ENCODE measurements around the gene ABL1.

ABL1 gene

DNA sequence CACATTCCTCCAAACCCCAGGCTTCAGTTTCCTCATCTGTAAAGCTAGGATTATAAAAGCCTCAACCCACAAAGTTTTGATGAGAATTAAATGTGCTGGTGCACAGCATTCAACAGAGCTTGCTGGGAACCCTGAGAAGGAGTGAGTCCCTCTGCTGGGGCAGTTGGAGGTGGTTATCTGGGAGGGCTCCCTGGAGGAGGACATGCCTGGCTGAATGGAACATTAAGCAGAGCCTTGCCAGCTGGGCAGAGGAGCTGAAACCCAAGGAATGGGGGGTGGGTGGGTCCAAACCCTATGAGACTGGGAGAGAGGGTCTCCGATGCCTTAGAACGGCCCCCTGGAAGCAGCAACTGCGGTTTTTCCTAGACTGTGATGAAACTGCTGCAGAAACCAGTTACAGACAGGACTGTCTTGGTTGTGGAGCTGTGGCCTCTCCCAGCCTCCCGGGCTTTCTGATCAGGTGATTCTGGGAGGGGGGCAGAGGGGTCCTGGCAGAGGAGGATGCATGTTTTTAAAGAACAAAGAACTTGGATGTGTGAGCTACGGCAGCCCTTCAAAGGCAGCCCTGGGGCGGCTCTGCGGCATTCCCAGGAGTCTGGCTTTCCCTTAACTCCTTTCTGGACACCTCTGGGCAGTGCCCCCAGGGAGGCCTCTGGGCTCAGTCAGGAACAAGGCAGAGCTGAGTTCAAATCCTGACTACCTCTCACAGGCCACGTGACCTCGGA lies 83.2 kb downstream of the ABL1 start:
- no peak for DNase-seq (ENCODE audit: low read depth in 2 of 2)

DNA sequence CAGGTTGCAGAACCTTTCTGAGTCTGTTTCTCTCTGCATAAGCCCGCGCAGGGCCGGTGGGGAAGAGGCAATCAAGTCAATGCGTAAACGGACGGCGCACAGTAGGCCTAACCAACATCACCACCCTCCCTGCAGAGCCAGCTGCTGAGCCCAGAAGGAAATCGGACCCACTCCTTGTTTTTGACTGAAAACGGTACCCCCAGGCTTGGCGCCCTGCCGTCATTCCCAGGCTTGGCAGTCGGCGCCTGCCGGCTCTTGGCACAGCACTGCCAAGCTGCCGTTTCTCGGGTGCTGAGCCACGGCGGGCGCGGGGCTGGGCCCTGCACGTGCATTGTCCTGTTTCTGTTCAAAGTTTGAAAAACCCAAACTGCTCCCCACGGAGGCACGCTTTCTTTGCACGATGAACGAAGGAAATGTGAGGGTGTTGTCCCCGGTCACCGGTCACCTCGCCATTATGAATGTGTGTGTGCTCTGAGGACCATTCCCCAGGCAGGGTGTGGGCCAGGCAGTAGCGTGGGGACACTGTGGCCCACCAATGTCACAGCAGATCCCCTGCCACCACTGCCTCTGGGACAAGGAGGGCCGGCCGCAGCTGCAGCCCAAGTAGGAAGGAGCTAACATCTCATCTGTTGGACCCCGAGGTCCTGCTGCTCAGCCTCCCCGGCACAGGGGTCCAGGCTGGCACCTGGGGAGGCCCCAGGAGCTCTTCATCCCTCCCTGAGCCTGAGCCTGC lies 83.9 kb downstream of the ABL1 start:
- no peak for DNase-seq (ENCODE audit: low read depth in 2 of 2)

DNA sequence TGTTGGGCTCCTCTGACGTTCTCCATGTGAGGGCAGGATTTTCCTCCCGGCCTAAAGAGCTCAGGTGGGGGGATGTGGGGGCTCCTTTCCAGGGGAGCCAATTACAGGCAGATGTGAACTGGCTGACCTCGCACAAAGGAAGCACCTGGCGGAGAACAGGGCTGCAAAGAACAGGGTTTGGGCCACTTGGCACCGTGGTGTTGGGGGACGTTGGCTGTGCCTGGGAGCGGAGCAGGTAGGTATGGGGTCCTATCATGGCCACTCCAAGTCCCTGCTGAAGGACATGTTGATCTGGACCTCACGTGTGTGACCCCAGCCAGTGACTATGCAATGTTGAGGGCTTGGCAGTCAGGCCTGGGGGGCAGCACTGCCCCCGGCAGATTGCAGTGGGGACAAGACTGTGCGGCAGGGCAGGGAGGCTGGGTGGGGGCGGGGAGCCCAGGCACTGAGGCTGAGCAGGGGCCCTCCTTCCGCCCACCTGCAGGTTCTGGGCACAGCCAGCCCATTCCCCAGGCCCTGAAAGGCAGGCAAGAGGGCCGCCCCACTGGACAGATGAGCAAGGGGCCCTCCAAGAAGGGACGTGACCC lies 84.6 kb downstream of the ABL1 start:
- no peak for DNase-seq (ENCODE audit: low read depth in 2 of 2)

DNA sequence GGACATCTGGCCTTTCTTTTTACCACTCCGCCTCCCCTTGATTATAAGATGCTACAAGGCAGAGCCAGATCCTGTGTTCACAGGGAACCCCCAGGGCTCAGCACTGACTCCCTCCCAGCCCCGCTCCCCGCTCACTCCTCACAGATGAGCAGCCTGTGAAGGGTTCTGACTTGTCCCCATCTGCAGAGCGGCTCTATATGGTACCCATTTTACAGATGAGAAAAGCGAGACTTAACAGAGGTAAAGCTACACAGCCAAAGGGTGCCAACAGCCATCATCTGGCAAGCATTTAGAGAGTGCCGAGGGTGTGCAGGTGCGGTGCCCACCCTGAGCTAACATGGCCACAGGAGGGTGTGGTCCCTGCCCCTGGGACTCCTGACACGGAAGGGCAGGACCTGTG lies 85.2 kb downstream of the ABL1 start:
- no peak for DNase-seq (ENCODE audit: low read depth in 2 of 2)

DNA sequence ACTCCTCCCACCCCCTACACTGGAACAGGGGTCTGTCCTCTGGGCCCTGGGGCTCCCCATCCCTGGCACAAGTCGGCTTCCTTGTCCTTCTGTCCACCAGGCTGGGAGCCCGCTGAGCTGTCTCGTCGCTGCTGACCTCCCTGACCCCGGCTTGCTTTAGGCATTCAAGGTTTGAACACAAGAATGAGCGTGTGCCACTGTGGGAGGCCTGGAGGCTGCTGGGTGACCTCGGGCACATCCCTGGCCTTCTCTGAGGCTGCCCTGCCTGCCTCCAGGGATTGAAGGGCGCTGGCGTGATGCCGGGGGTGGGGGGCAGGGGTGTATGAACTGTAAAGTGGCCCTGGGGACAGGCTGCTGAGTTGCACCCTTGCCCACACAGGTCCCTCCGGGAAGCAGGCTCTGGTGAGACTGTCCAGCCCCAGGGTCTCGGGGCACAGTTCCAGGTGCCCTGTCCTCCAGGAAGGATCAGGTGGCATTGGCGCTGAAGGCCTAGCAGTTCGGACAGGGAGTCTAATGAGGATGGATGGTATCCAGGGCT lies 85.8 kb downstream of the ABL1 start:
- DNase-seq (ENCODE audit: low read depth in 2 of 2): no peak

DNA sequence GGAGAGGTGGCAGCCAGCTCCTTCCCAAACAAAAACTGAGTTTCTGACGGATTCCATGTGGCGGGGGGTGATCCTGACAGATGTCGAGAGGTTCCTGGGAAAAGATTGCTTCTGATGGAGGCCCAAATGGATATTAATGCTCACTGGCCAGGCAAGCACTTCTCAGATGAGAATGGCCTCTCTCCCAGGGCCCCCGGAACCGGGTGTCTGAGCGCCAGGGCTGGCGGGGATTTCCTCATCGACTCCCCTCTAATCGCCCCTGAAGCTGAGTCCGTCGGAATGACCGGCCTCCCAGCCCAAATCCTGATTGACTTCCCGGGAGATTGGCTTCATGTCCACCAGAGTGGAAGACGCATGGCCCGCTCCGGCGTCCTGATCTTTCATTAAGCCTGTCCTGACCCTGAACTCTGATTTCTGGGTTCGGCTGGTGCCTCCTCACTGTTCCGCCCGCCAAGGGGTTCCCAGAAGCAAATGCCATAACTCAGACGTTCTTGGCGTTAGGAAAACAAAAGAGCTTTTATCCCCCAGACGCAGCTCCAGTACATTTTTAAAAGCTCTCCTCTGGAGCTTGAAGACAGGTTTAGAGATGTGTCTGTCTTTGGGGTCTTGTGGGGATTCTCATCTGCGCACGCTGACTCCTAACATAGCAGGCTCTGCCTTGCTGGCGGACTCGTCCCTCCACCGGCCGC lies 86.4 kb downstream of the ABL1 start:
- no peak for DNase-seq (ENCODE audit: low read depth in 2 of 2)

DNA sequence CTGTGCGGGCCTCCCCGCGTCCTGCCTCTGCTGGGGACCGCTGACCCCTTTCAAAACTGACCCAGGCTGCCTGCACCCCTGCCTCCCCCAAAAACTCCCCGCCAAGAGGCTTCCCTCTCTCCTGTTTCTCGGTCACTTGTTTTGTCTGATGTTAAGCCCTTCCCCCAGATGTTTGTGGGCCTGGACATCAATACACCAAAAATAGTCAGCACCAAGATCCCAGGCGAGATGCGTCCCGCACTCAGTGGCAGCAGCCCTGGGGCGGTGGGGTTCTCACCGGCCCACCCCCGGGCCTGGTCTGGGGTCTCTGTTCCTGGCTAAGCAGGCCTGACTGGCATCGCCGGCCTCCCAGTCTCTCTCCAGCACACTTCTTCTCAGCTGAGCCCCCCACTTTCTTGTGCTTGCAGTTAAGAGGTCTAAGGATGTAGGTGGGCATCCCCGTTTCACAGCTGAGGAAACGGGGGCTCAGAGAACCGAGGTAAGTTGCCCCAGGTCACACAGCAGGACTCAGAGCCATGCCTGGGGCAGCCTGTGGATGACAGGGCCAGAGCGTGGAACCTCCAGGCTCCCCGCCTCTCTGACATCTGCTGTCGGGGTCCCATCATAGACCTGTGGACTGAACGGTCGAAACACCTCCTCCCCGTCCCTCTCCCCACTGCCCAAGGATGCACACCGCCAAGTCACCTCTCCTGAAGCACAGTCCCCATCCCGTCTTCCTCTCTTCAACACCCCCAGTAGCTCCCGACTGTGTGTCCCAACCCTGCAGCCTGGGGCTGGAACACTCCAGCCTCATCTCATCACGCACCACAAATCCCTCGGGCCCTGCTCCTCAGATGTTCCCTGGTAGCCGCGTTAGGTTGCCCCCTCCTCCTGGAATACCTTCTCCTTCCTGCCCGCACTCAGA lies 87.2 kb downstream of the ABL1 start:
- no peak for DNase-seq (ENCODE audit: low read depth in 2 of 2)

DNA sequence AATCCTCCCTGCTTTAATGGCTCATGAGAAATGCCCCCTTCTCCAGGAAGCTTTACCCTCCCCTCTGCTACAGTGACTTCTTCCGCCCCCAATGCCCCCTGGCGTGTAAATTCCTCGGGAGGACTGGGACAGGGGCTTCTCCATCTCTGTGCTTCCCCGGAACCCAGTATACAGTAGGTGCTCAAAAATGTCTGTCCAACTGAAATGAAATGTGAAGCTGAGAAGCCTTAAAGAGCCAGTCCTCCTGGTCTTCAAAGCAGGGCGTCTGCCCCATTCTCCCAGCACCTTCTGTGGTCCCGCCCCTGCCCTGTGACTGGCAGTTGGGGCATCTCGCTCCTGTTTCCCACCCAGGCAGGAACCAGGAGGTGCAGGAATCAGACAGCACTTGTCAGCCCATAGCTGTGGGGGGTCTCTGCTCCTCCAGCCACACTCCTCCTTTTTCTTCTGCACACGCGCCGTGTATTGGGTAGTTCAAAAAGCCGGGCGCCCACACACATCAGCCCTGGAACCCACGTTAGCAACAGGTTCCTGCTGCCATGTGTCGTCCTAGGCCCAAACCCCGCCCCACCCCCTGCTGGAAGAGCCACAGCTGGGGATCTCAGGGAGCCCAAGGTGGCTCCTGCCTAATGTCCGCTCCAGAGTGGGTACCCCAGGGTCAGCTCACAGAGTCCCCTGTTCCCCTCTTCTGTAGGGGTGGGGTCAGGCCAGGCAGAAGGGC lies 88.0 kb downstream of the ABL1 start:
- DNase-seq (ENCODE audit: low read depth in 2 of 2): no peak

DNA sequence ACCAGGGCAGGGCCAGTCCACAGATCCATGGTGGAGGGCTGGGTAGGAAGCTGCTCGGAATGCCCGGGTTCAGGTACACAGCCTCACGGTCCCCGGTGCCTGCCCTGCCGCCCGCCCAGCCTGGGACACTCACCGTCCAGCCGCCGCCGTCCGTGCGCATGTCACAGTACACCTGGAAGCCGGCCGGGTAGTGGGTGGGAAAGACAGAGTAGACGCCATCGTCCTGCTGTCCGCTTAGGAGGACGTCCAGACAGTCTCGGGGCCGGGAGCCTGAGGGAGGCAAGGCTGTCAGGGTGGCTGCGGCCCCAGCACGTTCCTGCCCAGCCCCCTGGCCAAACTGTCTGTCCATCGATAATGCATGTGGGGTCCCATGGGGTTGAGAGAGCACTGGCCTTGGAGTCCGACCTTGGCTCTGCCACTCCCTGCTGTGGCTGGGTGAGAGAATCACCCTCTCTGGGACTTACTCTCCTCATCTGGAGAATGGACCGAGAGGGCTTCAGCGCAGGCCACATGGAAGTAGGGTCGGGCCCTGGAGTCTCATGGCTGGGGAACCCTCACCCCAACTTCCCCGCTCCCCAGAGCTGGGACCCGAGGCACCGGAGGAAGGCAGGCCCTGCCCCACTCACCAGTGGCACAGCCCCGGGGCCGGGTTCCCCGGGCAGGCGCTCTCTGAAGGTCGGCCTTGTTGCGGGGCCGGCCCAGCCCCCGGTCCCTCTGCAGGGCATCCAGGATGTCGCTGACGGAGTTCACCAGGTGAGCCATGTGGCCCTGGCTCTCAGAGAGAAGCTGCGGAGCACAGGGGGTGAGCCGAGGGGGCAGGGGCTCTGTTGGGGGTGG lies 88.8 kb downstream of the ABL1 start:
- no peak for DNase-seq (ENCODE audit: low read depth in 2 of 2)

DNA sequence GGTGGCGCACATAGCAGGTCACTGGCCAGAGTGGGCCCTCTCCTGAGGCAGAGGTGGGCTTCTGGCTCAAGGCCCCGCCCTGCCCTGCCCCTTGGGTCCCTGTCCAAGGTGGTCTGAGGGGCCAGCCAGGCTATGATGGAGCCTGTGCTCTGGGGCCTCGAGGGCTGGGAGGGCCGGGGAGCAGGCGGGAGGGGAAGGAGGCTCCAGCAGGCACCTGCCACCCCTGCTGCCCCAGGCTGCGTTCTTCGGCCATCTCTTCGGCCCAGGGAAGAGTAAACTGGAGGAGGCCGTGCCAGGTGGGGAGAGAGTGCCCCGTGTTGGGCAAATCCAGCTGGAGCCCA lies 89.4 kb downstream of the ABL1 start:
- DNase-seq (ENCODE audit: low read depth in 2 of 2): no peak

DNA sequence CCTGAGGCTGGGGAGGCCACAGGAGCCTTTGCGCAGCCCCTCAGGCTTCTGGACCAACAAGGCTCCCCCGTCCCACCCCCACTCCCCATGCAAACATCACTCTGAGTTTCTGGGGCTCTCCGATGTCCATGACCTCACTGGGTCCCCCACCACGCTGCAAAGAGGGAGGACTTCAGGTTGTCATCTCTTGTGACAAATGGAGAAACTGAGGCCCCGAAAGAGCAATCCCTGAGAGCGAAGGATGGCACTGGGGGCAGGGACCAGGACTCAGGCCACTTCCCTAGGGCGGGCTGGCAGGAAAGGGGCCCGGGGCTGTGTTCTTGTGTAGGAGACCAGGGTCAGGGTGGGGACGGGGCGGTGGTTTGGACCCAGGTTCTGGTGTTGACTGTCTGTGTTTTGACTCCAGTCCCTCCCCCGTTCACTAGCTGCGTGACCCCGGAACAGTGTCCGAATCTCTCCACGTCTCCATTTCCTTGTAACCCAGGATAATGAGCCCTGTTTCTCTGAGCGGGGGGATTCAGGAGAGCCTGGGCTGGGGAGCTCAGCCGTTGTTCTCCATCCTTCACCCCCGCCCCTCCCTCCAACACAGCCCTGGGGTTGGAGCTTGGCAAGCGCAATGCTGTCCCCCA lies 90.1 kb downstream of the ABL1 start:
- DNase-seq (ENCODE audit: low read depth in 2 of 2): no peak

DNA sequence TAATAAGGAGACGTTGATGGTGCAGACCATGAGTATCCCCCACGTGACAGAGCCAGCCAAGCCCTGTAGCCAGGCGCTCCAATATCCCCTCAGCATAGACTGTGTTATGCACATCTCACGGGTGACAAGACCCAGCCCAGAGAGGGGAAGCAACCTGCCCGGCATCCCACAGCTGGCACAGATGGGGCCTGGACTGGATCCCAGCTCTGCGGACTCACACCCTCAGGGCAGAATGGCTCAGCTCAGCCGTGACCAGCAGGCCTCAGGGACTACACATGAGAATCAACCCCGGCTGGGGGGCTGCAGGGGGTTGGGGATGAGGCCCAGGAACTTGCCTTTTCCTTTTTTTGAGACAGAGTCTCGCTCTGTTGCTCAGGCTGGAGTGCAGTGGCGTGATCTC lies 92.3 kb downstream of the ABL1 start:
- DNase-seq (ENCODE audit: low read depth in 2 of 2): no peak

DNA sequence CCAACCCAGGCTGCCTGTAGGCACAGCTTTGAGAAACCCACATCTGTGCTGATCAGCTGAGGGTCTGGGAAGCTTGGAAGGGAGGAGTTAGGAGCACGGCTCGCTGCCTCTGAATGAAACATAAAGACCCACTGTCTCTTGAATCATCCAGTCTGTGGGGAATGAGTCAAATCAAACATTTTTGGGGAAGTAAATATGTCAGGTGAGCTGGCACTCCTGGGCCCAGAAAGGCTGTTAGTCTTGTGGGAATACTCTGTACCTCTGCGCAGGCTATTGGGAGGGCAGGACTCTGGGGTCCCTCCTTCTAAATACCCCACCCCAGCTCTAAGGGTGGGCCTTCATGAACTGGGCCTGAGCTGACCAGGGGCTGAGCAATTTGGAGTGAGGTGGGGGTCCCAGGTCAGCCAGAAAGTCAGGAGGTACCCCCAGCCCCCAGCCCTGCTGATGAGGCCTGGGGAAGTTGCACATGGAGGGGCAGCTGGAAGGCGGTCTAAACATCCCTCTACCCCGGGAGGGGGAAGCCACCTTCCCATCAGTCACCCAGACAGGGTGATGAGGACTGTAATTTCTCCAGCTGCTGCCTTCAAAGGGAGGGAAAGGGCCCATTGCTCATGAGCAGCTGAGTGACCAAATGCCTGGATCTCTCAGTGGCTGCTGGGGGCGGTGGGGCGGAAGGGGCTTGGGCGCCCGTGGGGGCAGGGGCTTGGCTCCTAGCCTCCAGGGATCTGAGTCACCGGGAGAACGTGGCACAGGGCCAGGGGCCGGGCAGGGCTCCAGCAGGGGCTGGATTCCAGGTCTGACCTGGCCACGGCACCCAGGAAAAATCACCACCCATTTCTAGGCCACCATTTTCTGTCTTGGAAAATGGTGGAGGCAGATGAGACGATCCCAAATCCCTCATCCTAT lies 93.2 kb downstream of the ABL1 start:
- DNase-seq (ENCODE audit: low read depth in 2 of 2): no peak

DNA sequence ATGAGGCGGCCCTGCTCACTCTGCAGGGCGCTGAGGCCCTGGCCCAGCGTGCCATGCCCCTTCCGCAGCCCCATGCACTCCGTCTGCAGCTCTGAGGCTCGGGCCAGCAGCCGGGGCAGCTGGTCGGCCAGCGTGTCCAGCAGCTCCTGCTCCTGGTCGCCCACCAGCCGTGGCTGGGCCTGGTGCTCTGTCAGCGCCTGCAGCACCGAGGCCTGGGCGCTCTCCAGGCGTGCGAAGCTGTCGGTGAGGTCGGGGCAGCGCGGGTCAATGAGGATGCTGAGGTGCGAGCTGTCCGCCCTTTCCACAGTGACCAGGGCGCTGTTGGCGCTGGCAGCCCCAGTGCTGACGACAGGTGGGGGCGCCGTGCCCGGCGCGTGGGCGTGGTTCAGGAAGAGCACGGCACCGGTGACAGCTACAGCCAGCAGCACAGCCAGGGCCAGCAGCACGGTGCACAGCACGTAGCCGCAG lies 94.6 kb downstream of the ABL1 start:
- DNase-seq (ENCODE audit: low read depth in 2 of 2): no peak

DNA sequence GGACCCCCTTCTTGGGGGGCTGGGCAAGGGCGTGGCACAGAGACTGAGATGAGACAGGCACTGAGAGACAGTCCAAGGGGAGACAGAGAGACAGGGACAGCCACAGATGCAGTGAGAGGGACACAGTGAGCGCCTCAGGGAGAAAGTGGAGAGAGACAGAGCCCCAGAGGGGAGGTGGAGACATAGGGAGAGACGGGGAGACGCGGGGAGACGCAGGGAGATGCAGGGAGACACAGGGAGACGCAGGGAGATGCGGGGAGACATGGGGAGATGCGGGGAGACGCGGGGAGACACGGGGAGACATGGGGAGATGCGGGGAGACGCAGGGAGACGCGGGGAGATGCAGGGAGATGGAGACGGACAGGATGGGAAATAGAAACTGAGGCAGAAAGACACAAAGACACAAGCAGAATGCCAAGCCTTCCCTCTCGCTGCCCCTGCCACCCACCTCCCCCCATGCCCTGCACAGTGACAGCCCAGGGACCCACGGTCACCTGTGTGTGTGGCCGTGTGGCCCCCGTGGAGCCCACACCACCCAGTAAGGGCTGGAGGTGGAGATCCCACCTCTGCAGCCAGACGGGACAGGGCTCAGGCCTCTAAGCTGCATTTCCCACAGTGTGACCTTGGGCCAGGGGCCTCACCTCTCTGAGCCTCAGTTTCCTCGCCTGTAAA lies 95.2 kb downstream of the ABL1 start:
- DNase-seq (ENCODE audit: low read depth in 2 of 2): no peak

DNA sequence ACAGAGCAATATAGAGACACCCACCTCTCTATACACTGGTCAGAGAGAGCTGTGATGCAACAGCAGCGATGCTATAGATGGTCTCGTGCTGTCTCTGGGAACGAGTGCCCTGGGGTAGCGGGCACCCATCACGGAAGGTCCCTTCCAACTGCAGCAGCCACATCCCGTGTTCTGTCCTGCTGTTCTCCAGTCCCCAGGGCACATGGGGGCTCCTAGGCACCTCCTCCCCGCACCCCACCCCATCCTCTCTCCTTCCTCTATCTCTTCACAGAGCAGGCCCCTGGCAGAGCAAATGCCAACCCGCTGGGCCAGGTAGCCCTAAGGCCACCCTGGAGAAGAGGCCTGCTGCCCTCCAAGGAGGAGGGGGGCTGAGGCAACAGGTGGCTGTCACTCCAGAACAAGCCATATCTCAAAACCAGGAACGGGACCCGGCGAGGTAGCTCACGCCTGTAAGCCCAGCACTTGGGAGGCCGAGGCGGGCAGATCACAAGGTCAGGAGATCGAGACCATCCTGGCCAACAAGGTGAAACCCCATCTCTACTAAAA lies 95.8 kb downstream of the ABL1 start:
- no peak for DNase-seq (ENCODE audit: low read depth in 2 of 2)

DNA sequence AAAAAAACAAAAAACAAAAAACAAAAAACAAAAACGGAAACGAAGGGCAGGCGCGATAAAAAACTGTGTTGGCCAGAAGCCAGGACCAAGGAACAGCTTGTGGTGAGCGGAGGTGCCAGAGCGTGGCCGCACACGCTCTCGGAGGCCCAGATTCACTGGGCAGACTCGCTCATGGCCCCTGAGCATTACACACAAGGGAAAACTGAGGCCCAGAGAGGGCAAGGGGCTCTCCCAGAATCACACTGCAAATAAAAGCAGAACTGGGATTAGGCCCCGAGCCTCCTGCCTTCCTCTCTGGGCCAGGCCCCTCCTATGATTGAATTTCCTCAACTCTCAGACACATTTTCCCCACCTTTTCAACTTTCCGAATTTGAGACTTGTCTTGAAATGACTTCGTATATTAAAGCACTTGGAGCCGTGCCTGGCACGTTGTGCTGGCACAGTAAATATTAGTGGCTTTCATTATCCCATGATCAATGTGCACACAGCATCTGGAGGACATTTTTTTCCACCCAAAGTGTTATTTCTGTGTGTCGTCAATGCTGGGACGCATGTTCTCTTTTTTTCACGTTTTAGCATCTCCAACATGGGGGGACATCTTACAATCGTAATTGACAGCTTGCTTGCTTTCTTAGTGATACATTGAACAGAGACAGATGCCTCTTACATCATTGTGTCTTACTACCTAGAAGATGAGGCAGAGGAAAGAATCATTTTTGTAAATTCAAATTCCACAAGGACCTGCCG lies 96.6 kb downstream of the ABL1 start:
- no peak for DNase-seq (ENCODE audit: low read depth in 2 of 2)
